Neural cell (in vitro differentiated cells): ENCODE measurements around the gene PTPRC. TPM values are rescaled to one million over a fixed set of nuclear protein-coding genes. Genes with fewer than 3 reads are reported as not detected.

Experiments used
- H2AFZ ChIP-seq: fragments of 200-600, 300-800 bp; sonication (generic), shearing (Covaris generic); 2 replicates; pipeline ENCODE4 v1.6.0; 2014; ENCODE audit warnings: low read depth, mild to moderate bottlenecking, antibody characterized with exemption, low read length, moderate library complexity
- H3F3A ChIP-seq: fragments of 200-600 bp; shearing (Covaris generic); 2 replicates; pipeline ENCODE4 v1.6.1; 2016; ENCODE audit warnings: mild to moderate bottlenecking, moderate library complexity, mixed read lengths, antibody characterized with exemption, low read length; ENCODE audit not compliant: insufficient read depth, poor library complexity, severe bottlenecking
- H3K27ac ChIP-seq: fragments of 200-600, 300-800 bp; sonication (generic), shearing (Covaris generic); 2 replicates; pipeline ENCODE4 v1.5.1; 2014; ENCODE audit warnings: mild to moderate bottlenecking, low read length, moderate library complexity
- H3K27me3 ChIP-seq: fragments of 300-800, 200-600 bp; sonication (generic), shearing (Covaris generic); 2 replicates; pipeline ENCODE4 v1.6.0; 2014; ENCODE audit warnings: mild to moderate bottlenecking, low read depth, low read length, moderate library complexity; ENCODE audit not compliant: insufficient read depth
- H3K36me3 ChIP-seq: fragments of 300-800, 200-600 bp; sonication (generic), shearing (Covaris generic); 2 replicates; pipeline ENCODE4 v1.5.1; 2014; ENCODE audit warnings: mild to moderate bottlenecking, antibody characterized with exemption, low read length, moderate library complexity; ENCODE audit not compliant: insufficient read depth
- H3K4me2 ChIP-seq: fragments of 300-800, 200-600 bp; sonication (generic), shearing (Covaris generic); 2 replicates; pipeline ENCODE4 v1.6.0; 2014; ENCODE audit warnings: mild to moderate bottlenecking, low read length
- H3K4me3 ChIP-seq: fragments of 300-800, 200-600 bp; sonication (generic), shearing (Covaris generic); 2 replicates; pipeline ENCODE4 v1.5.1; 2014; ENCODE audit warnings: mild to moderate bottlenecking, low read length, moderate library complexity
- H3K79me2 ChIP-seq: fragments of 200-600 bp; shearing (Covaris generic); replicated peaks from 2 replicates; pipeline ENCODE4 v1.6.0; 2014; ENCODE audit warnings: mild to moderate bottlenecking, low read length, moderate library complexity; ENCODE audit not compliant: insufficient read depth
- H3K9ac ChIP-seq: fragments of 300-800, 200-600 bp; sonication (generic), shearing (Covaris generic); 2 replicates; pipeline ENCODE4 v1.6.1; 2016; ENCODE audit warnings: mild to moderate bottlenecking, low read length, mixed read lengths
- H3K9me2 ChIP-seq: fragments of 200-600 bp; shearing (Covaris generic); 2 replicates; pipeline ENCODE4 v1.6.1; 2016; ENCODE audit warnings: mild to moderate bottlenecking, low read length, mixed read lengths; ENCODE audit not compliant: insufficient read depth
- H3K9me3 ChIP-seq: fragments of 200-600, 300-800 bp; sonication (generic), shearing (Covaris generic); 2 replicates; pipeline ENCODE4 v1.6.1; 2016; ENCODE audit warnings: mild to moderate bottlenecking, mixed run types, low read length, moderate library complexity, mixed read lengths
- H4K20me1 ChIP-seq: fragments of 200-600 bp; shearing (Covaris generic); 2 replicates; pipeline ENCODE4 v1.6.1; 2016; ENCODE audit warnings: mild to moderate bottlenecking, mixed run types; ENCODE audit not compliant: insufficient read depth
- EP300 ChIP-seq: fragments of 450-650 bp; conservative IDR thresholded peaks from 2 replicates; pipeline ENCODE4 v1.6.1; 2014; ENCODE audit warnings: antibody characterized with exemption, mild to moderate bottlenecking, moderate library complexity; ENCODE audit not compliant: poor library complexity, severe bottlenecking
- EZH2 ChIP-seq: fragments of 200-600, 300-800 bp; shearing (Covaris generic), sonication (generic); IDR thresholded peaks from 2 replicates; pipeline ENCODE4 v1.6.1; 2014; ENCODE audit warnings: antibody characterized with exemption, low read length, borderline replicate concordance, mild to moderate bottlenecking; ENCODE audit not compliant: insufficient read depth, poor library complexity, severe bottlenecking
- MXI1 ChIP-seq: fragments of 450-650 bp; conservative IDR thresholded peaks from 2 replicates; pipeline ENCODE4 v1.6.1; 2014; ENCODE audit warnings: antibody characterized with exemption, mild to moderate bottlenecking; ENCODE audit not compliant: poor library complexity, severe bottlenecking
- POLR2AphosphoS5 ChIP-seq: IDR thresholded peaks from 2 replicates; pipeline ENCODE4 v1.6.1; 2012
- RAD21 ChIP-seq: fragments of 450-650 bp; conservative IDR thresholded peaks from 2 replicates; pipeline ENCODE4 v1.6.1; 2014; ENCODE audit warnings: antibody characterized with exemption, mild to moderate bottlenecking, moderate library complexity
- SMC3 ChIP-seq: fragments of 450-650 bp; conservative IDR thresholded peaks from 2 replicates; pipeline ENCODE4 v1.6.1; 2014; ENCODE audit warnings: antibody characterized with exemption, mild to moderate bottlenecking, moderate library complexity; ENCODE audit not compliant: poor library complexity
- TAF1 ChIP-seq: IDR thresholded peaks from 2 replicates; pipeline ENCODE4 v1.6.1; 2012; ENCODE audit warnings: low read depth
- polyA plus RNA-seq: library from polyadenylated mRNA; depleted of rRNA; stranded (reverse); fragments of >200 nt; gene quantifications from 2 replicates; pipeline ENCODE4 v1.2.3, GENCODE V29; 2014
- TF ChIP-seq, protein P1 (sequence below): fragments of 450-650 bp; IDR thresholded peaks from 2 replicates; pipeline ENCODE4 v1.5.1; 2014; ENCODE audit warnings: antibody characterized with exemption, mild to moderate bottlenecking, moderate library complexity; ENCODE audit not compliant: poor library complexity, severe bottlenecking
- TF ChIP-seq, protein P2 (sequence below): IDR thresholded peaks from 2 replicates; pipeline ENCODE4 v1.6.1; 2012; ENCODE audit warnings: borderline replicate concordance

PTPRC gene
- polyA plus RNA-seq, 1 donor from 2014 or later, result 0.12 TPM

DNA sequence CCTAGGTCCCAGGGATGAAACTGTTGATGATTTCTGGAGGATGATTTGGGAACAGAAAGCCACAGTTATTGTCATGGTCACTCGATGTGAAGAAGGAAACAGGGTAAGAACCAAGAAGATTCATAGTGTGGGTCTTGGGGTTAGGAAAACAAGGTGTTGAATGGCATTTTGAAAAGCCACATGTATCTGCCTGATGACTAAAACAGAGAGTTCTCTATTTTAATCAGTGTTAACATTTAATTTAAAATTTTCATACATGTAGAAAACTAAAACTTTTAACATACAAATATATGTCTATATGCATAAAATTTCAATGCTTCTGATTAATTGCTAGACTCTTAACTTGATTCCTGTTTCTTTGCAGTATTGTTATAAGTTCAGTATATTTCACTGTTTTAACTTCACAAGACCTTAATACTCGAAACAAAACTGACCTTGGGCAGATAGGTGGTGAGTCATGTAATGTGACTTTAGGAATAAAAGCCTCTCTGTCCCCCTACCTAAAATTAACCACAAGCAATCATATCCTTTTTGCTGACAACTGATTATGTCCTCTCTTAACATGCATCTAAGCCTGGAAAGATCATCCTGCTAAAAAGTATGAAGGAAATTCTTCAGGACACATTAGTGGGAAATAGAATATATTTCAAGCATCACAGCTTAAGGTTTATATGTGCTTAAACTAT lies 95.6 kb downstream of the PTPRC start:
- no peaks in the 10 kb centered on the region for H4K20me1 ChIP-seq
- no peaks in the 10 kb centered on the region for H3K79me2 ChIP-seq
- H3K27ac ChIP-seq, result no peak overlapping the region
- H3K36me3 ChIP-seq, result no peaks in the 10 kb centered on the region
- no peak overlapping the region for H3K4me2 ChIP-seq
- no peaks in the 10 kb centered on the region for H3K9me2 ChIP-seq
- H2AFZ ChIP-seq, result no peak overlapping the region
- no peak overlapping the region for H3K4me3 ChIP-seq
- no peaks in the 10 kb centered on the region for H3F3A ChIP-seq
- TF ChIP-seq, protein P1, sequence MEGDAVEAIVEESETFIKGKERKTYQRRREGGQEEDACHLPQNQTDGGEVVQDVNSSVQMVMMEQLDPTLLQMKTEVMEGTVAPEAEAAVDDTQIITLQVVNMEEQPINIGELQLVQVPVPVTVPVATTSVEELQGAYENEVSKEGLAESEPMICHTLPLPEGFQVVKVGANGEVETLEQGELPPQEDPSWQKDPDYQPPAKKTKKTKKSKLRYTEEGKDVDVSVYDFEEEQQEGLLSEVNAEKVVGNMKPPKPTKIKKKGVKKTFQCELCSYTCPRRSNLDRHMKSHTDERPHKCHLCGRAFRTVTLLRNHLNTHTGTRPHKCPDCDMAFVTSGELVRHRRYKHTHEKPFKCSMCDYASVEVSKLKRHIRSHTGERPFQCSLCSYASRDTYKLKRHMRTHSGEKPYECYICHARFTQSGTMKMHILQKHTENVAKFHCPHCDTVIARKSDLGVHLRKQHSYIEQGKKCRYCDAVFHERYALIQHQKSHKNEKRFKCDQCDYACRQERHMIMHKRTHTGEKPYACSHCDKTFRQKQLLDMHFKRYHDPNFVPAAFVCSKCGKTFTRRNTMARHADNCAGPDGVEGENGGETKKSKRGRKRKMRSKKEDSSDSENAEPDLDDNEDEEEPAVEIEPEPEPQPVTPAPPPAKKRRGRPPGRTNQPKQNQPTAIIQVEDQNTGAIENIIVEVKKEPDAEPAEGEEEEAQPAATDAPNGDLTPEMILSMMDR, result no peak
- TF ChIP-seq SMC3, result no peak
- H3K9ac ChIP-seq, result no peak overlapping the region
- H3K9me3 ChIP-seq, result no peaks in the 10 kb centered on the region
- no peaks in the 10 kb centered on the region for H3K27me3 ChIP-seq

DNA sequence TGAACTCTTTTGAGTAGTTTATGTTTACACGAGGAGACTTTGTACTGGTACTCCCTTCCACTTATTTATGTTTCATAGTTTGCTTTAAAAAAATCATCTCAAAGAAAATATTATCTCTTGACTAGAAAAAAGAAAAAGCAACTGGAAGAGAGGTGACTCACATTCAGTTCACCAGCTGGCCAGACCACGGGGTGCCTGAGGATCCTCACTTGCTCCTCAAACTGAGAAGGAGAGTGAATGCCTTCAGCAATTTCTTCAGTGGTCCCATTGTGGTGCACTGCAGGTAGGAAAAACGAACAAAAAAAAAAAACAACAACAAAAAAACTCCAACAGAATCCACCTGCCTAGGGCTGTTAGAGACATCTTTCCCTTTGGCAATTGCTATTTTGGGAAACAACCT lies 102.9 kb downstream of the PTPRC start:
- H4K20me1 ChIP-seq, result no peaks in the 10 kb centered on the region
- H3K27ac ChIP-seq, result no peak overlapping the region
- no peak overlapping the region for H2AFZ ChIP-seq
- no peaks in the 10 kb centered on the region for H3K9me2 ChIP-seq
- no peaks in the 10 kb centered on the region for H3K9me3 ChIP-seq
- H3K4me3 ChIP-seq, result no peak overlapping the region
- H3K36me3 ChIP-seq, result no peaks in the 10 kb centered on the region
- no peak overlapping the region for H3K9ac ChIP-seq
- no peaks in the 10 kb centered on the region for H3F3A ChIP-seq
- no peak overlapping the region for H3K4me2 ChIP-seq
- no peaks in the 10 kb centered on the region for H3K79me2 ChIP-seq
- H3K27me3 ChIP-seq, result no peaks in the 10 kb centered on the region
- TF ChIP-seq, protein P2, sequence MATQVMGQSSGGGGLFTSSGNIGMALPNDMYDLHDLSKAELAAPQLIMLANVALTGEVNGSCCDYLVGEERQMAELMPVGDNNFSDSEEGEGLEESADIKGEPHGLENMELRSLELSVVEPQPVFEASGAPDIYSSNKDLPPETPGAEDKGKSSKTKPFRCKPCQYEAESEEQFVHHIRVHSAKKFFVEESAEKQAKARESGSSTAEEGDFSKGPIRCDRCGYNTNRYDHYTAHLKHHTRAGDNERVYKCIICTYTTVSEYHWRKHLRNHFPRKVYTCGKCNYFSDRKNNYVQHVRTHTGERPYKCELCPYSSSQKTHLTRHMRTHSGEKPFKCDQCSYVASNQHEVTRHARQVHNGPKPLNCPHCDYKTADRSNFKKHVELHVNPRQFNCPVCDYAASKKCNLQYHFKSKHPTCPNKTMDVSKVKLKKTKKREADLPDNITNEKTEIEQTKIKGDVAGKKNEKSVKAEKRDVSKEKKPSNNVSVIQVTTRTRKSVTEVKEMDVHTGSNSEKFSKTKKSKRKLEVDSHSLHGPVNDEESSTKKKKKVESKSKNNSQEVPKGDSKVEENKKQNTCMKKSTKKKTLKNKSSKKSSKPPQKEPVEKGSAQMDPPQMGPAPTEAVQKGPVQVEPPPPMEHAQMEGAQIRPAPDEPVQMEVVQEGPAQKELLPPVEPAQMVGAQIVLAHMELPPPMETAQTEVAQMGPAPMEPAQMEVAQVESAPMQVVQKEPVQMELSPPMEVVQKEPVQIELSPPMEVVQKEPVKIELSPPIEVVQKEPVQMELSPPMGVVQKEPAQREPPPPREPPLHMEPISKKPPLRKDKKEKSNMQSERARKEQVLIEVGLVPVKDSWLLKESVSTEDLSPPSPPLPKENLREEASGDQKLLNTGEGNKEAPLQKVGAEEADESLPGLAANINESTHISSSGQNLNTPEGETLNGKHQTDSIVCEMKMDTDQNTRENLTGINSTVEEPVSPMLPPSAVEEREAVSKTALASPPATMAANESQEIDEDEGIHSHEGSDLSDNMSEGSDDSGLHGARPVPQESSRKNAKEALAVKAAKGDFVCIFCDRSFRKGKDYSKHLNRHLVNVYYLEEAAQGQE, result no peak
- TF ChIP-seq, protein P1, result no peak
- TF ChIP-seq RAD21 (no peak), TAF1 (no peak), EZH2 (no peak), EP300 (no peak), MXI1 (no peak), SMC3 (no peak), POLR2AphosphoS5 (no peak)
